TTC549 (cell line): ENCODE results near the gene DMXL2.
A peak's percentile ranks its signal among the peaks of the same experiment; 100 is the strongest.
"Not testable (repeated sequence)": the region's sequence is repeated elsewhere in the genome, so short reads cannot be mapped to it uniquely, and the experiment has no call there.

Experiments used
- FAIRE-seq: peaks from 2 replicates; lab custom pipeline; 2012; peaks lifted over from hg19 to GRCh38; lab: Jason Lieb, UNC

Gene DMXL2

DNA sequence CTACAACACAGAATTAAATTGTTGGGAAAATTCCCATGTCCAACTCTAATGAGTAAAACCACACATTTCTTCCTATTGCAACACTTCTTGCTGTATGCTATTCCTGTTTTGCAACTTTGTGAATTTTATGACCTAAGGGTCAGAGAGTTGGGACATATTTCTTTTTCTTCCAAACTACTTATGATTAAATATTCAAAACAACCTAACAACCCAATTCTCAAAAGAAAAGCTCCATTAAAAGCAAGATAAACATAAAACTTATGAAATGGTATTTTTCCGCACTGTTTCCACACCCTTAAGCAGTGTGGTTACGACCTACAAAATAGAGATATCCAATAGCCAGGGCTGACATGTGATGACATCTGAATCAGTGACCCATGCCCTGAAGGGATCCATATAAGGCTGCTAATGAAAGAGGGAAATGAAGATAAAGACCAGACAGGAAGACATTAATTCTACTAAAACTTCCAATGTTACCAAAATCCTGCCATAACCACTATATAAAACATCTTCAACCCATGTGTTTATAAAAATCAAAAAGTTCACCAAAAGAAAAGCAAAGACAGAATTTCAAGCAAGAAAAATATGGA lies 45.6 kb downstream of the DMXL2 start:
- no peak for FAIRE-seq

DNA sequence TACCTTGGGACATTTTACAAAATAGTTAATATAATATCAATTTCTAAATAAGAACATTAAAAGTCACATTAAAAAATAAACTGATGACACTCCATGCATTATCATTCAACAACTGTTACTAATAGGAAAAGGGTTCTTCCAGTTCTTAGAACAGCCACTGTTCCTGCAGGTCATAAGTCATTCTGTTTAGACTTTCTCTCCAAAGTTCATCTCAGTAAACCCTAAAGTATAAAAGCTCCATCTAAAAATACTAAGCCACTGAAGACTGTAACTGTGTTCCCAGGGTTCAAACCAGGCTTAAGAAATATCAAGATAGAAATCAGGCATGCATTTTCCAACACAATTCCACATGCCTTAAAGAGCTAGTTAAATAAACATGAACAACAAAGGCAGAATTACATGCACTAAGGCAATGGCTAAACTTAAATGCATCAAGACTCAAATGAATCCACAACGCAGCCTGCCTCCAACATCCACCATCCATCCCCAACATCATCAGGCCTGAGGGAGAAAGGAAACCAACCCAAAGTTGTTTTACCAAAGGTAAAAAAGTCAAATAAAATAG lies 46.2 kb downstream of the DMXL2 start:
- FAIRE-seq = no peak

DNA sequence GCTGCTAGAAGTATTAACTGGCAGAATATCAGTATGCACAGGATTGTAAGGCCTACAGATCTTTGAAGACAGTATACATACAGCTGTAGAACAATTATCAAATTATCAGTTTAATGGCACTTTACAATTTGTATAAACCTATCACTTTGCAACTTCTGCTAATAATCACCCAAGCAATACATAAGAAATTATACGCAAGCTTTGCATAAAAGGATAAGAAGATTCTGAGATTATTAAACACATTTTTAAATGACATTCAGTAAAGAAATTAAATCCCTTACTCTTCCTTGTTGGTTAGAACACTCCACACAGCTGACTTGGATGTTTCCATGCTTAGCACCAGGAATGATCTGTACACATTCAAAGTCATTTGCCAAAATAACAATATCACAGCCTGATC lies 46.8 kb downstream of the DMXL2 start:
- FAIRE-seq = no peak

DNA sequence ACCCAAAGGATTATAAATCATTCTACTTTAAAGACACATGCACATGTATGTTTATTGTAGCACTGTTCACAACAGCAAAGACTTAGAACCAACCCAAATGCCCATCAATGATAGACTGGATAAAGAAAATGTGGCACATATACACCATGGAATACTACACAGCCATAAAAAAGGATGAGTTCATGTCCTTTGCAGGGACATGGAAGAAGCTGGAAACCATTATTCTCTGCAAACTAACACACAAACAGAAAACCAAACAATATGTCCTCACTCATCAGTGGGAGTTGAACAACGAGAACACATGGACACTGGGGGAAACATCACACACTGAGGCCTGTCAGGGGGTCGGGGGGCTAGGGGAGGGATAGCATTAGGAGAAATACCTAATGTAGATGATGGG lies 49.2 kb downstream of the DMXL2 start:
- FAIRE-seq = not testable (repeated sequence)

DNA sequence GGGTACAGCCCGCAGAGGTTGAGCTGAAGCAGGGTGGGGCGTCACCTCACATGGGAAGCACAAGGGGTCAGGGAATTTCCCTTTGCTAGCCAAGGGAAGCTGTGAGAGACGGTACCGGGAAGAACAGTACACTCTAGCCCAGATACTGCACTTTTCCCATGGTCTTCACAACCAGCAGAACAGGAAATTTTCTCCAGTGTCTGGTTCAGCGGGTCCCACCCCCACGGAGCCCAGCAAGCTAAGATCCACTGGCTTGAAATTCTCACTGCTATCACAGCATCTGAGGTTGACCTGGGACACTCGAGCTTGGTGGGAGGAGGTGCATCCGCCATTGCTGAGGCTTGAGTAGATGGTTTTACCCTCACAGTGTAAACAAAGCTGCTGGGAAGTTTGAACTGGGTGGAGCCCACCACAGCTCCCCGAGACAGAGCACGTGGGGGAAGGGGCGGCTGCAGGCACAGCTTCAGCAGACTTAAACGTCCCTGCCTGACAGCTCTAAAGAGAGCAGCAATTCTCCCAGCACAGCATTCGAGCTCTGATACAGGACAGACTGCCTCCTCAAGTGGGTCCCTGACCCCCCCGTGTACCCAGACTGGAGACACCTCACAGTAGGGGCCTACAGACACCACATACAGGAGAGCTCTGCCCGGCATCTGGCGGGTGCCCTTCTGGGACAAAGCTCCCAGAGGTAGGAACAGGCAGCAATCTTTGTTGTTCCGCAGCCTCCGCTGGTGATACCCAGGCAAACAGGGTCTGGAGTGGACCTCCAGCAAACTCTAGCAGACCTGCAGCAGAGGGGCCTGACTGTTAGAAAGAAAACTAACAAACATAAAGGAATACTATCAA lies 53.4 kb downstream of the DMXL2 start:
- not testable (repeated sequence) for FAIRE-seq

DNA sequence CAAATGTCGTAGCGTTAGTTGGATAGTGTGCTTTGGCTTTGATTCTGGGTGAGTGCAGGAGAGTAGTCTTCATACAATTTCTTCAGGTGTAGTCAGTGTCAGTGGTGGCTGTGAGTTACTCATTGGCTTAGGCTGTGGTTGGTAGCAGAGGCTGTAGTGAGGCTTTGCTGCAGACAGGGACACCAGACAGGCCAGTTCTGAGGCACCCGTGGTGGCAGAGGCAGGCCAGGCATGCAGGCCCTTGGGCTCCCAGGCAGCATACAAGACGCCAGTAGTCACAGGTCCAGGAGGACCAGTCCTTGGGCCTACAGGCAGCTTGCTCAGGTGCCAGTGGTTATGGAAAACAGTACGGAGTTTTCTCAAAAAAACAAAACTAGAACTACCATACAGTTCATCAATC lies 61.3 kb downstream of the DMXL2 start:
- FAIRE-seq = no peak

DNA sequence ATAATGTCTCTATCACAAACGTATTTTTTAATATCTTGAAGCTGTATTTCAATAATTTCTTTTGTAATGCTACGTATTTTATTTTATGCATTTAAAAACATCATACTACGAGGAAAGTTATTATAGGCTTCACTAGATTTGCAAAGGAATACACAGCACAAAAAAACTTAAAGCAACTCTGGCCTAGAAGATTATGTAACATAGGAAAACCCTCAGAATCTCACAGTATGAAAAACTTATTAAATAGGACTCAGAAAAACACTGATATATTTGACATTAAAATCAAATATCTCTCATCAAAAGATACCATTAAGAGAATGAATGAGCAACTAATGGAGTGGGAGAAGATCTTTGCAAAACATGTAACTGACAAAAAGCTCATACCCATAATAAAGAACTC lies 63.7 kb downstream of the DMXL2 start:
- FAIRE-seq = no peak

DNA sequence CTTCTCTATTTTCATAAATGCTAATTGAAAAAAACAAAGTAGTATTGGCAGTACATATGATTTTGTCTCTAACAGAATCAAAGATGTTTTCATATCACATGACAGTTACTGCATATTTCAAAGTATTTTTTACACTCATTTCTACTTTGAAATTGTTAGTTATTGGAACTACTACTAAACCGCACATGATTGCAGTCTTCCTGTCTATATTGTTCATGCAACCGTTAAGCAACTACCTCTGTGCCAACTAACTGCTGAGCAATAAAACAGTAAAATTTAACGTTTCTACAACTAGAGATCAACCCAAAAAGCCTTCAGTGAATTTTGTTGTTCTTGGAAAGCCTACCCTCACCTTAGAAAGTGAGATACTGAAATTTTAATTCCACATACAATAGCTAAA lies 64.2 kb downstream of the DMXL2 start:
- no peak for FAIRE-seq

DNA sequence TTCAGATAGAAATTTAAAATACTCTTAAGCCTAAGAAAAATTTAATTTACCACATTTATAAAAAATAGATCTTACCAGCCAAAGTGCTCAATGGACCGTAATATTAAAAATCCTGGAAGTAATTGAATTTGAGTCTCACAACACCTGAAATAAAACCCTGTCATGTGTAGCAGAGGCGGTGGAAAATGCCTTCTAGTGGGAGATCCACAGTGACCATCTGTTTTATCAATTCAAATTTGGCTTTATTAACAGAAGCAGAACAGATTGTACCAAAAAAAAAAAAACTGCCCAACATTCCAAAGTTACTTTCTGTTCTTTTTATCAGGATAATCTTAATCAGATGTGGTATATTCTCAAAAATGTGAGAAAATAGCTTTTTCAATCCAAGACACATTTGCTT lies 71.7 kb downstream of the DMXL2 start:
- FAIRE-seq = no peak

DNA sequence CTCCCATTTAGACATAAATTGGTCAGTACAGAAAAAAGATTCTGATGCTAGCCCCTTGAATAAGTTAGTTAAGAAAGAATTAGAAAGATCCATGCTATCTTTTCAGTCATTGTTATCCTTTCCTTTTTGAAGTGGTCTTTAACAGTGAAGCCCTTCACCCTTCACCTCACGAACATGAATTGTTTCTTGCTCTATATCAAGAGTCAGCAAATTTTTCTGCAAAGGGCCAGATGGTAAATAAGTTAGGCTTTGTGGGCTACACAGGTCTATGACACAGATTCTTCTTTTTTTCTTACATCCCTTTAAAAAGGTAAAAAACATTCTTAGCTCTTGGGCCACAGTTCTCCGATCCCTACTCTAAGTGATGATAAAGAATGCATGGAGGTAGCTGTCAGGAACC lies 74.9 kb downstream of the DMXL2 start:
- no peak for FAIRE-seq

DNA sequence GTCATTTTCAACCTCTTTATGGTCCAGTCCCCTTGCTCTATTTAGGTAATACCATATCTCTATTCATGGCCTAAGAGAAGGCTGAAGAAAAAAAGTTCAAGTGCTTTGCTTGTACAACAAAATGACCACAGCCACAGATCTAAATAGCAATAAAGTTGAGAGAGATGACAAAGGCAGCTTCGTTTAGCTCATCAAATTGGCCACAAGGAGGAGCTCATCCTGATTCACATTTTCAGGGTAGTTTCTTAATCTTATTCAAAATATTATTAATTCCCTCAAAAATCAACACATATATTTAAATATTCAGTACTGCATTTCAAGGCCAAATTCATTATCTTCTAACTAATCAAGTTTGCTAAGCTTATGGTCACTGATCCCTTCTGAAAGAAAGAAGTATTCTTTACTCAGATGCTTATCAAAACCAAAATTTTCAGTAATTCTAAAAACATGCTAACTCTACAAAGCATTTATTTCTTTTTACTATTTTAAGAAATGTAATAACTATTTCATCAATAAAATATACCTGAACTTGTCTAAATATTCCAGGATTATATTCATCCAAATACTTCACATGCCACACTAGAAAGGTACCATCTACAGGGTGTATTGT lies 85.5 kb downstream of the DMXL2 start:
- FAIRE-seq = peak; percentile 54

DNA sequence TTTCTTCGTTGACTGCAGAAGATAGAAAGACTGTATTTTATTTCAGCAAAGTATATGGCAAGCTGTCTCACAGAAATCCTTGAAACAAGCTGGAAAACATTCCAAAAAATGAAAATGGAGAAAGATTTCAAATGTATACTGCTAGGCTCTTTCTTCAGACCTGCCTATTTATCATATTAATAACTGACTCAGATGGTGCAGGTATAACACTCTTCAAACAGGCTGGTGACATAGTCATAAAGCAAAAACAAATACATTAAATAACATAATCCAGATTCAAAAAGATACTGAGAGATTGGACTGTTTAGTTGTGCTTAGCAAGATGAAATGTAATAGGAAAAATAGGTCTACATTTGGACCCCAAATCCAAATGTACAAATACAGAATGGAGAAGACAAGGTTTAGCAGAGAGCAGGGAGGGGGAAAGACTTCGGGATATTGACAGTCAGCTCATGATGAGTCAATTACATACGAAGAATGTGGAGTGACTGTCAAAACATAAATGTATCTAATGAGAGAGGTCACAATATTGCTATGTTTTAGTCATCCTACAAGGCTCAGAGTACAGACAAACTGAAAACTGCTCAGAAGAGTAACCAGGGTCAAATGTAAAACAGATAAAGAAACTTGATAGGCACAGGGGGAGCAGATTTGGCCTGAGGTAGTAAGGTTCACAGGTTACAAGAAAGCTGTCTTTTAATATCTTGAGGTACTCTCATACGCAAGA lies 88.7 kb downstream of the DMXL2 start:
- no peak for FAIRE-seq

DNA sequence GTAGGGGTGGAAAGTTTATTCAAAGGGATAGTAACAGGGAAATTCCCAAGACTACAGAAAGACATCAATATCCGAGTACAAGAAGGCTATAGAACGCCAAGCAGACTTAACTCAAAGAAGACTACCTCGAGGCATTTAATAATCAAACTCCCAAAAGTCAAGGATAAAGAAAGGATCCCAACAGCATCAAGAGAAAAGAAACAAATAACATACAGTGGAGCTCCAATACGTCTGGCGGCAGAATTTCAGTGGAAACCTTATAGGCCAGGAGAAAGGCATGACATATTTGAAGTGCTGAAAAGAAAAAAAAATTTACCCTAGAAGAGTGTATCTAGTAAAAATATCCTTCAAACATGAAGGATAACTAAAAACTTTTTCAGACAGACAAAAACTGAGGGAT lies 95.6 kb downstream of the DMXL2 start:
- FAIRE-seq = no peak

DNA sequence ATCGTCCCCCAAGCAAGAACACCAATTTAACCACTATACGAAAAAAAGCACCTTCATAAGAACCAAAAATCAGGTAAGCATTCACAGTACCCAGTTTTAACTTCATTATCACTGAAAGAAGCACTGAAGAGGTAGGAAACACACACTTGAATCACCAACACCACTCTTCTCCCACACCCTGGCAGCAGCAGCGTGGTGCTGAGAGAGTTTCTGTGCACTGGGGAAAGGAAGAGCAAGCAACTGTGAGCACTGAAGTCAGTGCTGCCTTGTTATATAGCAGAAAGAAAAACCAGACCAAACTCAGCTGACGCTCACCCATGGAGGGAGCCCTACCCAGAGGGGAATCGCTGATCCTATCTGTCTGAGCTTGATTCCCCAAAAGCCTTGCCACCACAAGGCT lies 98.2 kb downstream of the DMXL2 start:
- no peak for FAIRE-seq

DNA sequence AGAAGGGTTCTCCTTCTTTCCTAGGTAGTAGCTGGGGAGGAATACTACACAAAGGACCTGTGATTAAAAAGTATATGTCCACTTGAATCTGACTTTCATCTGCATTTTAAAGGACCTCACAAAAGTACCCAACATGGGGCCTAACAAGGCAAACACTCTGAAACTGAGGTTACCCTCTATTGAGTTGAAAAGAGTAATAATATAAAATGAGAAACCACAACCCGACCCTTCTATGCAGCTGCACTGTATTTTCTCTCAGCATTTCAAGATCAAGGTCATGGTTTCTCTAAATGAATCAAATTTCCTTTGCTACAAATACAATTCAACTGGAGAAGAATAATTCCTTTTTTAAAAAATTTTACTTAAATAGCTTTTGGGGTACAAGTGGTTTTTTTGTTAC lies 106.3 kb downstream of the DMXL2 start:
- no peak for FAIRE-seq

DNA sequence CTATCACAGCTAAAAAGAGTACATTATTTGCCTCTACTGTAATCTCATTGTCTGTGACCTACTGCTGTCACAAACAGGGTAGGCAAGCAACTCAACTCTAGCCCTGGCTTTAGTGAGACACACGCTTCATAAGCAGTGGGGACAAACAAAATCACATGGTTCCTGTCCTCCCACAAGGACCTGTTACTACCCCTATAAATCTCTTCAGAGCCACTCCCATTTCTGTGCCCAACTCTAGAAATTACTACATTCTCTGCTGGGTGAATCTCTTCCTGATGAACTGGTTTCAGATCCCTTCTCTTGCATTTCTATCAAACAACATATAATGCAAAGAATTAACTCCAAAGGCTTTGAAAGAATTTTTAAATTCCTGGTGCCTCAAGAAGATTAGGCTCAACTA lies 117.3 kb downstream of the DMXL2 start:
- no peak for FAIRE-seq

DNA sequence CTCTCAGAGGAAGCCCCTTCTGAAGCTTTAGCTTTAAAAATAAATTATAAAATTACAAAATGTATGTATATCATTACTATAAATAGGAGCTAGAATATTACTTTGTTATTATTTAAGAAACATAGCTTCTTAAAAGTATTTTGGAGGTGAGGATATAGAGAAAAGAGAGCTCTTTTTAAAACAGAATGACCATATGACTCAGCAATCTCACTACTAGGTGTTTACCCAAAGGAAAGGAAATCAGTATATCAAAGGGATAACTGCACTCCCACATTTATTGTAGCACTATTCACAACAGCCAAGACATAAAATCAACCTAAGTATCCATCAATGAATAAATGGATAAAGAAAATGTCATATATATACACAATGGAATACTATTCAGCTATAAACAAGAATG lies 119.6 kb downstream of the DMXL2 start:
- no peak for FAIRE-seq

DNA sequence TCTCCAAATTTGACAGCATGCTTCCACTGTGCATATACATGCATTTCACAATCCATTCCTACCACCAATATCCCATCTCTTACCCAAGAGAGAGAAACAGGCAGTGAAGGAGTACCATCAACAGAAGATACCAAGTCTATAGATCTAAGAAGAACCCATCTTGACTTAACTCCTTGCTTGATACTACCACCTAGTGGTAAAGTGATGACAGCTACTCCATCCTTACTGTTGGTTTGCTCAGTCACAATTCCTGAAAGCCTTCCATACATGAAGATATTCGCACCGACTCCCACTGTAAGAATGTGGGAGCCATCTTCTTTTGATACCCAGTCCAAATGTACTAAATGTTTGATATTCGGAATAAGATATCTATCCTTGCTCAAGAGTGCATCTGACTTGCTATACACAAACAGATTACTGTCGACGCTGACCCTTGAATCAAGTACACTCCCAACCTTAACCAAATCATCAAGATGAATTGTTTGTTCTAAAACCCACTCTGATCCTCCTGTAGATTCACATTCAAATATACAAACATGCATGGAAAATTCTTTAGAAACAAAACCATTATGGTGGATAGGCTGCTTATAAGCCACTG lies 123.1 kb downstream of the DMXL2 start:
- FAIRE-seq = peak; percentile 60

DNA sequence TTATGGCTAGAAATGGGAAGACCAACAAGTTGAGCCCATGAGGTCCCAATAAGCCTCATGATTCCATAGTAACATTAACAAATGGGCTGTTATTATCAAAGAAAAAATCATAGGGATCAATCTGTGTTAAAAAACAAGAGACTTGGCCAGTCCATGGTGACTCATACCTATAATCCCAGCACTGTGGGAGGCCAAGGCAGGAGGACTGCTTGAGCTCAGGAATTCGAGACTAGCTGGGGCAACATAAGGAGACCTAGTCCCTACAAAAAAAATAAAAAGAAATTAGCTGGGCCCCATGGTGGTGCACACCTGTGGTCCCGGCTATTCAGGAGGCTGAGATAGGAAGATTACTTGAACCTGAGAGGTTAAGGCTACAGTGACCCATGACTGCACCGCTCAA lies 124.8 kb downstream of the DMXL2 start:
- FAIRE-seq = no peak

DNA sequence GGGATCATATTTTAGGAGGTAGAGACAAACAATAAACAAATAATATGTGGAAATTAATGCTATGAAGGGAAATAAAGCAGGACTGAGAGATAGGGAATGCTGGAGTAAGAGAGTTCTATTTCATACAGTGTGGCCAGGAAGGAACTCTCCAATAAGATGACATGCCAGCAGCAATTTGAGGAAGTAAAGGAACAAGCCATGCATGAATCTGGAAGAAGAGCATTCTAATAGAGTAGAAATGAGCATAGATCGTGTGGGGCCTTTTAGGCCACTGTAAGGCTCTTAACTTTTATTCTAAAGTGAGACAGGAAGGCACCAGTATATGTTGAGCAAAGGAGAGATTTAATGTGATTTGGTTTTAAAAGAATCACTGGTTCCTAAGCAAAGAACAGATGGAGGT lies 126.3 kb downstream of the DMXL2 start:
- FAIRE-seq = no peak

DNA sequence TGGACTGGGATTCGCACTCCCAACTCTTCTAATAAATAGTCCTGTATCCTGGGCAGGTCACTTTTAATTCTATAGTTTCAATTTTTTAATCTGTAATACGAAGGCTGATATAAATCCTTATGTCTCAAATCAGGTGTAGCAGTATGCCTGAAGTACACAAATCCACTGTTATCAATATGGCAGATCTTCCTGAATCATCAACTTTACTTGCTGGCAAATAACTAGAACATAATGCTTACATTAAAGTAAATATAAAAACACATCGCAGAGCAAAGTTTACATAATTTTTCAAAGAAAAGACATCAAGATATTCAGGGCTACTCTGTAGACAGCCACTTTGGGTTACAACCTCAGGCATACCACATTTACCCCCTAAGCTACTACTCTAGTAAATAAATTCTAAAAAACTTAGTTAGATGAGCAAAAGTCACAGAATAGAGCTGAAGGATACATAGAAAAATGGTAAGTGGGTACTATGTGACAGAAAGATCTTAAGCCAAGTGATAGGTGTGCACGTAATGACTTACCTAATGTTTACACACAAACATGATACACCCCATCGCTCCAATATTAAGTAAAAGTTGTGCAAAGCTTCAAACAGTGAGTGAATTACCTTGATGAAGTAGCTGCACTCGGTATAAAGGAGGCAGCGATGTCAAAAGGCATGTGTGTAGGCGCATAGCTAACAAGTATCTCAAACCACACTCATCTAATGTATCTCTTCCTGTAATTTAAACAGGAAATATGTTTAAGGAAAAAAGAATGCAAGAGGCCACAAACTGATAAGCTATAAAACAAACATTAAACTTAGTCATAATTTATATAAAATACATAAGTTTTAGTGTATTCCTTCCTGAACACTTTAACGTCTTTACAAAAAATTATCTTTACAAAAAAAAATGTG lies 127.9 kb downstream of the DMXL2 start:
- FAIRE-seq = no peak
